NB4 (cell line): ENCODE measurements around the gene HMMR.

ENCODE experiments used
- DNase-seq: peaks from one replicate; pipeline ENCODE4 v3.0.0; 2010; ENCODE audit warnings: low read depth
- H3K4me3 ChIP-seq: one replicate; pipeline ENCODE4 v1.5.1; 2011; ENCODE audit warnings: mild to moderate bottlenecking, low read depth, low read length, moderate library complexity
- MAX ChIP-seq: IDR thresholded peaks from 2 replicates; pipeline ENCODE4 v1.6.1; 2011; ENCODE audit warnings: low read depth, low read length
- MYC ChIP-seq: IDR thresholded peaks from 2 replicates; pipeline ENCODE4 v1.6.1; 2011; ENCODE audit warnings: low read depth, low read length
- POLR2A ChIP-seq: IDR thresholded peaks from 2 replicates; pipeline ENCODE4 v1.6.1; 2011; ENCODE audit warnings: mild to moderate bottlenecking; ENCODE audit not compliant: insufficient read length; ENCODE audit errors: extremely low read depth
- TF ChIP-seq, protein P1 (sequence below): IDR thresholded peaks from one replicate; pipeline ENCODE4 v1.5.1; 2012; ENCODE audit warnings: low read depth, low read length

HMMR gene

DNA sequence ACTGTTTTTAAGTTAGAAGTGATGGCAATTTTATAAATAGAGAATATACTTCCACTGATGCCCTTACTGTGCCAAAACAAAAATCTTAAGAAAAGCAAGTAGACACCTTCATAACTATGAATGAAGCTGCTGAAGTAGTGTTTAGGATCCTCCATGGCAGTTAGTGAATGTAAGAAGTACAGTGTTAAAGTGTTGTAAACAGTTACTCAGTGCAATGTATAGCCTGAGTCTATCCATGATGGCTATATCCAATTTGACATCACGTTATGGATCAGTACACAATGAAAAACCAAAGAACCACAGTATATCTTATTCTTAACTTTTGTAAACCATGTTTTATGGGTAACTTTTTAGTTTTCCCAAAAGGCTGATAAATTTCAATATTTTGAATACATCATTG lies 15.9 kb upstream of the HMMR start:
- H3K4me3 ChIP-seq: no peak overlapping the region
- DNase-seq: no peak
- TF ChIP-seq MYC (no peak), POLR2A (no peak), MAX (no peak)
- TF ChIP-seq, protein P1, sequence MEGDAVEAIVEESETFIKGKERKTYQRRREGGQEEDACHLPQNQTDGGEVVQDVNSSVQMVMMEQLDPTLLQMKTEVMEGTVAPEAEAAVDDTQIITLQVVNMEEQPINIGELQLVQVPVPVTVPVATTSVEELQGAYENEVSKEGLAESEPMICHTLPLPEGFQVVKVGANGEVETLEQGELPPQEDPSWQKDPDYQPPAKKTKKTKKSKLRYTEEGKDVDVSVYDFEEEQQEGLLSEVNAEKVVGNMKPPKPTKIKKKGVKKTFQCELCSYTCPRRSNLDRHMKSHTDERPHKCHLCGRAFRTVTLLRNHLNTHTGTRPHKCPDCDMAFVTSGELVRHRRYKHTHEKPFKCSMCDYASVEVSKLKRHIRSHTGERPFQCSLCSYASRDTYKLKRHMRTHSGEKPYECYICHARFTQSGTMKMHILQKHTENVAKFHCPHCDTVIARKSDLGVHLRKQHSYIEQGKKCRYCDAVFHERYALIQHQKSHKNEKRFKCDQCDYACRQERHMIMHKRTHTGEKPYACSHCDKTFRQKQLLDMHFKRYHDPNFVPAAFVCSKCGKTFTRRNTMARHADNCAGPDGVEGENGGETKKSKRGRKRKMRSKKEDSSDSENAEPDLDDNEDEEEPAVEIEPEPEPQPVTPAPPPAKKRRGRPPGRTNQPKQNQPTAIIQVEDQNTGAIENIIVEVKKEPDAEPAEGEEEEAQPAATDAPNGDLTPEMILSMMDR: no peak

GRCh38 chr5:163445345-163445744 lies 15.1 kb upstream of the HMMR start:
- DNase-seq: no peak
- TF ChIP-seq, protein P1: no peak
- no peak for TF ChIP-seq MYC
- TF ChIP-seq POLR2A: no peak
- TF ChIP-seq MAX: no peak
- H3K4me3 ChIP-seq: no peak overlapping the region

DNA sequence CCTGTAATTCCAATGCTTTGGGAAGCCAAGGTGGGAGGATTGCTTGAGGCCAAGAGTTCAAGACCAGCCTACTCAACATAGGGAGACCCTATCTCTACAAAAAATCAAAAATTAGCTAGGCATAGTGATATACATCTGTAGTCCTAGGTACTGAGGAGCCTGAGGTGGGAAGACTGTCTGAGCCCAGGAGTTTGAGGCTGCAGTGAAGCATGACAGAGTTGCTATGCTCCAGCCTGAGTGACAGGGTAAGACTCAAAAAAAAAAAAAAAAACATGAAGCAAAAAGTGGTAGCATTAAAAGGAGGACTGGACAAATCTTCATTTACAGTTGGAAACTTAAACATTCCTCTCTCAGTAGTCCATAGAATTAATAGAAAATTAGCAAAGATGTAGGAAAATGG lies 13.2 kb upstream of the HMMR start:
- no peak for DNase-seq
- H3K4me3 ChIP-seq: no peak overlapping the region
- no peak for TF ChIP-seq POLR2A
- TF ChIP-seq MAX: no peak
- TF ChIP-seq MYC: no peak
- TF ChIP-seq, protein P1: no peak

DNA sequence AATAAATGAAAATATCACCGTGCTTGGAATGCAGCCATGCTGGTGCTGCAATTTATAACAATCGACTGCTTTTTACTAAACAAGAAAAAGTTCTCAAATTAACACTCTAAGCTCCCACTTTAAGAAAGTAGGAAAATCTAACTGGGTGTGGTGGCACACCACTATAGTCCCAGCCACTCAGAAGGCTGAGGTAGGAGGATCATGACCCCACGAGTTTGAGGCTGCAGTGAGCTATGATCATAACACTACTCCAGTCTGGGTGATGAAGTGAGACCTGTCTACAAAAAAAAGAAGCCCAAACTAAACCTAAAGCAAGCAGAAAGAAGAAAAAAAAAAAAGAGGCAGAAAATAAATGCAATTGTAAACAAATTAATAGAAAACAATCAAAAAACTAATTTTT lies 12.6 kb upstream of the HMMR start:
- no peak for DNase-seq
- no peak for TF ChIP-seq MYC
- no peak for TF ChIP-seq MAX
- no peak for TF ChIP-seq POLR2A
- TF ChIP-seq, protein P1: no peak

DNA sequence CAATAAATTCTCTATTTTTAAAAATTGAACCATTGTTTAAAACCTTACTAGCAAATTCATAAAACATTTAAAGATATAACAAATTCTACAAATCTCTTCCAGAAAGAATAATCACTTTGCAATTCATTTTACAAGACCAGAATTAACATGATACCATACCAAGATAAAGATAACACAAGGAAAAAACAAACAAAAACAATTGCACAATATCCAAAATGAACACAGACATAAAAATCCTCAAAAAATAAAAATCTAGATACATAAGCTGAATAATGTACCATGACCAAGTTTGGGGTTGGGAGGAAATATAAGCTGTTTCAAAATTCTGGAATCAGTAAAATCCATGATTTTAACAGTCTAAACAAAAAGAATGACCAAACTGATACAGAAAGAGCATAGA lies 11.9 kb upstream of the HMMR start:
- no peak overlapping the region for H3K4me3 ChIP-seq
- DNase-seq: no peak
- TF ChIP-seq MAX (no peak), MYC (no peak), POLR2A (no peak)
- TF ChIP-seq, protein P1: no peak

More for the DNA sequence above, 12.6 kb upstream of the HMMR start:
- H3K4me3 ChIP-seq: no peak overlapping the region

DNA sequence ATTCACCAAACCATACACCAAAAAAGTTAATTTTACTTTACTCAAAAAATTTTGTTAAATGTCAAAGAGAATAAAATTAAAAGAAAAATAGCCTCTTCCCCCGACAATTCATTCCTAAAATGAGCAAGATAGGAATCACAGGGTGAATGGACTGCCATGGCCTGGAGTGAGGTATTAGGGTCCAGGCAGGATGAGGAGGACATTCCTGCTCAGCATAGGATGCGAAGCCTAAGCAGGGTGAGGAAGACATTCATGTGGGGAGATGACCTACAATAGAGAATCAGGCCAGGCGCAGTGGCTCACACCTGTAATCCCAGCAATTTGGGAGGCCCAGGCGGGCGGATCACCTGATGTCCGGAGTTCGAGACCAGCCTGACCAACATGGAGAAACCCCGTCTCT lies 8.9 kb upstream of the HMMR start:
- no peak for DNase-seq
- no peak for TF ChIP-seq MYC
- TF ChIP-seq, protein P1: no peak
- no peak for TF ChIP-seq POLR2A
- no peak for TF ChIP-seq MAX
- no peak overlapping the region for H3K4me3 ChIP-seq
